Vagina (tissue), 2 donors: ENCODE results near the gene UCHL5. TPM values are rescaled to one million over a fixed set of nuclear protein-coding genes. Genes with fewer than 3 reads are reported as not detected.

Experiments
- DNase-seq, 2 donors: peaks; one replicate each; pipeline ENCODE4 v3.0.0-alpha.2; 2017; ENCODE audit errors: extremely low spot score in 2 of 2
- H3K27ac ChIP-seq: fragments of 200-600 bp; sonication (generic); one replicate; pipeline ENCODE4 v1.5.1; 2019
- H3K27me3 ChIP-seq: fragments of 200-600 bp; sonication (generic); one replicate; pipeline ENCODE4 v1.5.1; 2019
- H3K36me3 ChIP-seq, 2 donors: fragments of 200-600 bp; sonication (generic); one replicate each; pipeline ENCODE4 v1.5.1; 2017 to 2019
- H3K4me1 ChIP-seq: fragments of 200-600 bp; sonication (generic); one replicate; pipeline ENCODE4 v1.5.1; 2019
- H3K4me3 ChIP-seq, 2 donors: fragments of 200-600 bp; sonication (generic); 1 replicate in 1 of 2; 2 replicates in 1 of 2; pipeline ENCODE4 v1.5.1; 2016 to 2019
- H3K9me3 ChIP-seq: fragments of 200-600 bp; sonication (generic); one replicate; pipeline ENCODE4 v1.5.1; 2019
- CTCF ChIP-seq, 3 experiments: fragments of 450-650 bp in 2 of 3; fragments of 200-600 bp in 1 of 3; sonication (generic) in 1 of 3; IDR thresholded peaks; one replicate each; pipeline ENCODE4 v1.5.1; 2017 to 2019; ENCODE audit warnings: antibody characterized with exemption in 3 of 3, mild to moderate bottlenecking in 2 of 3, moderate library complexity in 2 of 3
- POLR2A ChIP-seq, 2 donors: fragments of 450-650 bp; IDR thresholded peaks; one replicate each; pipeline ENCODE4 v1.6.1; 2017; ENCODE audit warnings: antibody characterized with exemption in 2 of 2, mild to moderate bottlenecking in 2 of 2, moderate library complexity in 2 of 2
- POLR2AphosphoS5 ChIP-seq, 2 donors: sonication (generic); formaldehyde crosslinking; IDR thresholded peaks; one replicate each; pipeline ENCODE4 v1.9.0; 2017; ENCODE audit warnings: antibody characterized with exemption in 2 of 2, mild to moderate bottlenecking in 2 of 2, low read depth in 1 of 2; ENCODE audit not compliant: insufficient read depth in 1 of 2
- intact Hi-C: fragments of 100-400 bp; cut with DNase I; formaldehyde crosslinking; loops from one replicate; pipeline ENCODE4 v1.15.1; 2023
- total RNA-seq: library from RNA; depleted of rRNA; stranded (reverse); fragments of >200 nt; gene quantifications from one replicate; pipeline ENCODE4 v1.2.3, GENCODE V29; 2016

Gene UCHL5
- total RNA-seq, 1 donor from 2014 or later = 17.4 TPM

DNA sequence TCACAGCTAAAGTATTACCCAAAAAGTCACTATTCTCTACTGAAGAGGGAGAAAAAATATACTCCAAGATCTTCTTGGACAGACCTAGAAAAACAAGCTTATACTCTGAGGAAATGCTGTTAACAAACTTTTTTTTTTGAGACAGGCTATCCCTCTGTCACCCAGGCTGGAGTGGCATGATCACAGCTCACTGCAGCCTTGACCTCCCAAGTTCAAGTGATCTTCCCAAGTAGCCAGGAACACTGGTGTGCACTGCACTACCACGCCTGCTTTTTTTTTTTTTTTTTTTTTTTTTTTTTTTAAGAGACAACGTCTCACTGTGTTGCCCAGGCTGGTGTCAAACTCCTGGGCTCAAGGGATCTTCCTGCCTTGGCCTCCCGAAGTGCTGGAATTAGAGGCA, 28.7 kb upstream of the UCHL5 start:
- no peaks in the 10 kb centered on the region for H3K27me3 ChIP-seq
- no peak overlapping the region for H3K4me3 ChIP-seq
- H3K9me3 ChIP-seq = no peaks in the 10 kb centered on the region
- no peaks in the 10 kb centered on the region for H3K4me1 ChIP-seq
- no peak overlapping the region for H3K27ac ChIP-seq
- DNase-seq = no peak
- peaks cover 0 to 26% of the 10 kb centered on the region in 2 donors for H3K36me3 ChIP-seq
- intact Hi-C loops = no loop called here
- TF ChIP-seq POLR2AphosphoS5 (IDR thresholded peaks at IDR 0.05; ENCODE audit: insufficient read depth in 1 of 2, low read depth in 1 of 2) = no peak
- no peak for TF ChIP-seq CTCF (IDR thresholded peaks at IDR 0.05)
- TF ChIP-seq POLR2A (IDR thresholded peaks at IDR 0.05) = no peak

- TF ChIP-seq CTCF (IDR thresholded peaks at IDR 0.05) = no peak
- no peak for TF ChIP-seq POLR2A (IDR thresholded peaks at IDR 0.05)
- TF ChIP-seq POLR2AphosphoS5 (IDR thresholded peaks at IDR 0.05; ENCODE audit: insufficient read depth in 1 of 2, low read depth in 1 of 2) = no peak
- no peak for DNase-seq
- H3K36me3 ChIP-seq = peaks cover 0 to 33% of the 10 kb centered on the region in 2 donors
- no peaks in the 10 kb centered on the region for H3K4me1 ChIP-seq
- no peak overlapping the region for H3K27ac ChIP-seq
- no peak overlapping the region for H3K4me3 ChIP-seq
- intact Hi-C loops = no loop called here
- H3K27me3 ChIP-seq = no peaks in the 10 kb centered on the region
- no peaks in the 10 kb centered on the region for H3K9me3 ChIP-seq
Observed at GRCh38 chr1:193086342-193086741, 27.2 kb upstream of the UCHL5 start.

DNA sequence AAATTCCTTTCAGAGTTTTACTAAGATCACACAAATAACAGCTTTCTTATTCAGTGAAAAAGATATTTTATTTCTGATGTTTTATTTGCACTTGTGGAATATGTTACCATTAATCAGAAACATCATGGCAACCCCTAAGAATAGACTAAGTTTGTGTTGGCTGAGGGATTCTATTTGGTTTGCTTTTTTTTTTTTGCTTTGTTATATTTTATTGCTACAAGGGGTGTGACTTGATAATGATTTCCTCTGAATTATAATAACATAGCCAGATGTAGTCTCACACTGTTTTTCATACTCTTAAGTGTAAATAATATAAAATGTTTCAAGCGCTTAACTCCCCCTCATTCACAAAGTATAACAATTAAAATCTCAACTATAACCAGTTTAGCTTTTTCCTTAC, 26.1 kb upstream of the UCHL5 start:
- Histone ChIP-seq H3K27me3 (no peaks in the 10 kb centered on the region), H3K4me1 (no peaks in the 10 kb centered on the region), H3K9me3 (no peaks in the 10 kb centered on the region), H3K36me3 (peaks cover 0 to 40% of the 10 kb centered on the region in 2 donors), H3K4me3 (no peak overlapping the region), H3K27ac (no peak overlapping the region)
- no peak for TF ChIP-seq CTCF (IDR thresholded peaks at IDR 0.05)
- TF ChIP-seq POLR2AphosphoS5 (IDR thresholded peaks at IDR 0.05; ENCODE audit: insufficient read depth in 1 of 2, low read depth in 1 of 2) = no peak
- TF ChIP-seq POLR2A (IDR thresholded peaks at IDR 0.05) = no peak
- intact Hi-C loops = no loop called here
- DNase-seq = no peak

DNA sequence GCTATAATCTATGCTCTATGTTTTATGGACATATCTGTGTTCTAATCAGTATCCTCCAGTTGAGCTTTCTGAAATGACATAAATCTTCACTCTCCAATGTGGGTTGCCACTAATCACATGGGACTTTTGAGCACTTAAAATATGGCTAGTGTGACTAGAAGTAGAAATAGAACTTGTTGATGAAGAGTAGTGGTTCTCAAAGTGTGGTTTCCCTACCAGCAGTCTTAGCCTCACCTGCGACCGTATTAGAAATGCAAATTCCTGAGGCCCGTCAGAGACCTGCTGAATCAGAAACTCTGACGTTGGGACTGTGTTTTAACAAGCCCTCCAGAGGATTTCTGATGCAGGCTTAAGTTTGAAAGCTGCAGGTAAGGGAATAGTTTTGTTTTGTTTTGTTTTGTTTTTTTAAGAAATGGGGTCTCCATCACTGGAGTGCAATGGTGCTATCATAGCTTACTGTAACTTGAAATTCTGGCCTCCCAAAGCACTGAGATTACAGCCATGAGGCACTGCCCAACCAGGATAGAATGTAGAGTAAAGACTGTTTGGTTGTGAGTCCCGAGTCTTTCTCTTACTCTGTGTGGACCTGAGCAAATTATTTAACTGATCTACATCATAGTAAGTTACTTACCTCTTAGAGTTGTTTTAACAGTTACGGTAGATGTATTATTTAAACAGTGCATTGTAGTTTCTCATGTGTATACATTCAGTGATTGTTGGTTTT, 24.4 kb upstream of the UCHL5 start:
- Histone ChIP-seq H3K9me3 (no peaks in the 10 kb centered on the region), H3K4me1 (no peaks in the 10 kb centered on the region), H3K27ac (no peak overlapping the region), H3K36me3 (peaks cover 0 to 57% of the 10 kb centered on the region in 2 donors), H3K4me3 (no peak overlapping the region), H3K27me3 (no peaks in the 10 kb centered on the region)
- DNase-seq = no peak
- TF ChIP-seq CTCF (IDR thresholded peaks at IDR 0.05) (no peak), POLR2AphosphoS5 (IDR thresholded peaks at IDR 0.05; ENCODE audit: insufficient read depth in 1 of 2, low read depth in 1 of 2) (no peak), POLR2A (IDR thresholded peaks at IDR 0.05) (no peak)
- intact Hi-C loops = no loop called here

DNA sequence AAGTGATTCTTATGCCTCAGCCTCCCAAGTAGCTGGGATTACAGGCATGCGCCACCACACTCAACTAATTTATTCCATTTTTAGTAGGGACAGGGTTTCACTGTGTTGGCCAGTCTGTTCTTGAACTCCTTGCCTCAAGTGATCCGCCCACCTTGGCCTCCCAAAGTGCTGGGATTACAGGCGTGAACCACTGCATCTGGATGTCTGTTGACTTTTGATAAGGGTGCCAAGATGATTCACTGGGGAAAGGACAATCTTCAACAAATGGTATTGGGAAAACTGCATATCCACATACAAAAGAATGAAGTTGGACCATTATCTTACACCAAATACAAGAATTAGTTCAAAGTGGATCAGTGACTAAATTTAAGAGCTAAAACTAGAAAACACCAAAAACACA, 20.0 kb upstream of the UCHL5 start:
- Histone ChIP-seq H3K4me1 (peaks cover 12% of the 10 kb centered on the region), H3K9me3 (no peaks in the 10 kb centered on the region), H3K27me3 (no peaks in the 10 kb centered on the region), H3K4me3 (no peak overlapping the region), H3K27ac (no peak overlapping the region), H3K36me3 (peaks cover 0 to 74% of the 10 kb centered on the region in 2 donors)
- DNase-seq = no peak
- TF ChIP-seq CTCF (IDR thresholded peaks at IDR 0.05) (no peak), POLR2AphosphoS5 (IDR thresholded peaks at IDR 0.05; ENCODE audit: insufficient read depth in 1 of 2, low read depth in 1 of 2) (no peak), POLR2A (IDR thresholded peaks at IDR 0.05) (no peak)
- intact Hi-C loops = no loop called here
